Astrocyte of the hippocampus (primary cell): ENCODE measurements around the gene ZNF689.
"Not testable (repeated sequence)": the region's sequence is repeated elsewhere in the genome, so short reads cannot be mapped to it uniquely, and the experiment has no call there.

Experiments
- DNase-seq: peaks from one replicate; pipeline ENCODE4 v3.0.0; 2011; ENCODE audit warnings: low read depth, low spot score

The ZNF689 gene

DNA sequence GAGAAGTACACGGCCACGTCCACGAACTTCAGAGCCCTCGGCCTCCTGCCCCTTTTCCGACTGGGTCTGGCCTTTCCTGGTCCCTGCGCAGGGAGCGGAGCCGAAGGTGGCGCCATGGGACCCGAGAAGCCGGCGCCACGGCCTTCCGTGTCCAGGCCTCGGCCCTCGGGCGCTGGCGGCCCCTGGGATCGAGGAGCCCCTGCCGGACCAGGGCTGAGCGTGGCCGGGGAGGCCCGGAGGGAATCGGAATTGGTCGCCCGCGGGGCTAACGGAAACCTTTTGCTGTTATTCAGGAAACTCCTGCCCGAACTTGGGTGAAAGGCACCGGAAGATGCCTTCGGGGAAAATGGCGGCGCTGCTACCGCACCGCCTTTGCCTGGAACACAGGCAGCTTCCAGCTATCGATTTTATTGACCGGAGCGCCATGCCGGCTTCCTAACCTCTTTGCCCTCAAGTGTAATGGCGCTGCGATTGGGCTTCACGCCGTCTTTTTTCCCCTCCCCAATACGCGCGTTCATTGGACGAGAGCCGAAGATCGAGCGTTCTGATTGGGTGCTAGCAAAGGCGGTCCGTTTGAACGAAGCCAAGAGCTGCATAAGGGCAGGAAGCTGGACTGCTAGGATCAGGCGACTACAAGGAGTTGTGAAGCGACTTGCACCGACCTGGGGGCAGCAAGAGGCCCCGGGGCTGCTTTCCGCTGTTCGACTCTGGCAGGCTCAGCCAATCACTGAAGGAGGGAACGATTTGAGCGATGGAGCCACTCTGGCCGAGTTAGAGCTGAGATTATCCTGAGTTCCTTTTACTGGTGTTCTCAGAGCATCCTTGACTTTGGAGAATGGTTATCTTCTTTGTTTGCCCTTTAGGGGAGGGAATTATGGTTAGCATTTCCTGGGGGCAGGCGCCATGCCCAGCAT is at the start of gene ZNF689:
Gene ZNF689, minus strand, starts transcription at position 464 of the 914 bp plus-strand sequence. Its CDS starts 348 bp downstream, at position 116.
- DNase-seq = peak; percentile 98

DNA sequence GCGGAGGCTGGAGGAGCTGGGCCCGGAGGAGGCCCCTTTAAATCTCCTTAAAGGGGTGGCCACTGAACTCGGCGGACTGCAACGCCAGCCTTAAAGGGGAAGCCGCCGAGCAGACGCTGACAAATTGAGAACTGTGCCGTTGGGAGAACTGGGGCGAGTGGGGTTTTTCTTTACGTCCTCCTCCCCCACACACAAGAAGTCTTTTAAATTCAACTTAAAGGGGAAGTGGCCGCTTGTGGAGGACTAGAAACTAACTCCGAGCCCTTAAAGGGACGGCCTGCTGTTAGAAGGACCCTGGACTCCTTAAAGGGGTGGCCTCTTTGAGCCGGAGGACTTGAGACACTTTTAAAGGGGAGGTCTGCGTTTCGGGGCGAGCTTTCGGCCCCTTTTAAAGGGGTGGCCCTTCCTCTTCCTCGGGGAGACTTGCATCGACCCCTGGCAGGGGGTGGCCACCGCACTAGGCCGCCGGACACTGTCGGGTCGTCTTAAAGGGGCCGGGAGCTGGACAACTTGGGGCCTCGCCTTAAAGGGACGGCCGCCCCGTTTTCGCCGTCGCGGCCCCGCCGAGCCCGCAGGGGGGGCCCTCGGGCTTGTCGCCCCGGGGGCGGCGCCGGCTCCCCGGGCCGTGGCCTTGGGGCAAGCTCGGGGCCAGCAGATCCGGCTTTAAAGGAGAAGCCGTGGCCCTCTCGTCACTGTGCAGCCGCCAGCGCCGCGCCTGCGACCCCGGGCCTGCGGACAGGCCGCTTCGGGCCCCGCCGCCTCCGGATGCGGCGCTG is 48.7 kb upstream of the ZNF689 start:
- DNase-seq = peak; percentile 99

DNA sequence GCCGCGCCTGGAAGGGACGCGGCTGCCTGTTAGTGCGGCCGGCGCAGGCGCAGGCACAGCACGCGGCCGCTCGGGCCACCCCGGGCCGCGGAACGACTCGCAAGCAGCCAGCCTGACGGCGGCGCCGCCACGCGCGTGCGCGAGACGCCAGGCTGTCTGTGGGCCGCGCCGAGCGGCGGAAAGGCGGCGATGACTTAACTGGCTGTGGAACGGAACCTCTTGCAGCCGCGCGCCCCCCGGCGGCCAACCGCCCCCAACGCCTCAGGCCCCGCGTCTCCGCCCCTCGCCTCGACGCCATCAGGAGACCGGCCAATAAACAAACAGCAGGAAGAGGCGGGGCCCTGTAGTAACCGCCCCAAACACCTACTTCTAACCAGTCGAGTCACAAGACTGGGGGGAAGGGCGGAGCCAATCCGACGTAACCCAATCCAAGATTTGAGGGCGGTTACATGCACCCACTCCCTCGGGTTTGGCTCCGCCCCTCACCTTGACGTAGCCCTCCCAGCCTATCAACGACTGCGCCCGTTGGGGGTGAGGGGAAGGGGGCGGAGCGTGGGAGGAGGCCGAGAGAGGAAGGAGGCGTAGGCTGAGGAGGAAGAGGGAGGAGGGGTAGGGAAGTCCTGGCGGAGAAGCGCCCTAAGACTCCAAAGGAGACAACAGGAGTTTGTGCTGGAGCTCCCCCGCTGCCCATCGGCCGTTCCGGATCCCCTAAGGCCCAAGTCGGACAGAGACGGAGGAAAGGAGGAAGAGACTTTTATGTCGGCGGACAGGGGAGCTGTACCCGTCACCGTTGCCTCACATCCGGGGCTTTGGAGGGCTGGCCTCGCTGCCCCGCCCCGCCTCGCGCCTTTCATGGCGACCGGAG is 47.9 kb upstream of the ZNF689 start, which contains the start of gene FBRS:
Gene FBRS, plus strand, starts transcription at position 566 of the 865 bp plus-strand sequence. CDS start 1,088 bp downstream, outside the sequence.
- DNase-seq = peak; percentile 100

DNA sequence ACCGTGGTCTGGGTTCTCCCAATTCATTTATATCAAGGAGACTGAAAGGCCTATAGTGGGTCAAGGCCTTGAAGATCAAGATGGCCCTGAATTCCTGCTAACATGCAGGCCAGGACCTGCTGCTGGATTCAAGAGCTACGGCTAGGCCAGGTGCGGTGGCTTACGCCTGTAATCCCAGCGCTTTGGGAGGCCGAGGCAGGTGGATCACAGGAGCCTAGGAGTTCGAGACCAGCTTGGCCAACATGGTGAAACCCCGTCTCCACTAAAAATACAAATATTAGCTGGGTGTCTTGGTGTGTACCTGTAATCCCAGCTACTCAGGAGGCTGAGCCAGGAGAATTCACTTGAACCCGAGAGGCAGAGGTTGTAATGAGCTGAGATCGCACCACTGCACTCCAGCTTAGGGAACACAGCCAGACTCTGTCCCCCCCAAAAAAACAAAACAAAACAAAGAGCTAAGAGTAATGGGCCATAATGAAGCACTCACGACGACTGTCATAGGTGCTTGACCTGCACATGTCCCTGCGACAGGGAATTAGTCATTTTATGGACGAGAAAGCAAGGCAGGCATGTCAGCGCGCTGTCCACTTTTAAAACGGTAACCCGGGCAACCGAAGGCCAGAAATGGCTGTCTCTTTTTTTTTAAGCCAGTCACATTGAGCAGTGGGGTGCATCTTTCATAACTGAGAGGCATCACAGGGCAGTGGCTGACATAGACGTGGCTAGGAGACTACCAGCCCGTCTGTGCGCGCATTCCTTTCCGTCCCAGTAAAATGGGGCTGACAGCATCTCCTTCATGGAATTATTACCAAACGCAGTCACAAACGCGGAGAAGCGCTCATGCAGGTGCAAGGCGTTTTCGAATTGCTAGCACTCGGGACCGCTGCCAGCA is 47.0 kb upstream of the ZNF689 start:
- no peak for DNase-seq

DNA sequence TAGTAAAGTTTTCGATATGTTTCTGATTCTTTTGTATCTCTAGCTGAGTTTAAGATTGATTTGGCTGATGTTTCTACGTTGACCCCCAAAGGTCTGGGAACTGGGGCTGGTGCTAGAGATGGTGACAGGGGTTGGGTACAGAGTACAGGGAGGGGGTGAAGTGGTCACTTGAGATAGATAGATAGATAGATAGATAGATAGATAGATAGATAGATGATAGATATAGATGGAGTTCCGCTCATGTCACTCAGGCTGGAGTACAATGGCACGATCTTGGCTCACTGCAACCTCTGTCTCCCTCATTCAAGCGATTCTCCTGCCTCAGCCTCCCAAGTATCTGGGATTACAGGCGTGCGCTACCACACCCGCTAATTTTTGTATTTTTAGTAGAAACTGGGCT is 46.2 kb upstream of the ZNF689 start:
- no peak for DNase-seq

DNA sequence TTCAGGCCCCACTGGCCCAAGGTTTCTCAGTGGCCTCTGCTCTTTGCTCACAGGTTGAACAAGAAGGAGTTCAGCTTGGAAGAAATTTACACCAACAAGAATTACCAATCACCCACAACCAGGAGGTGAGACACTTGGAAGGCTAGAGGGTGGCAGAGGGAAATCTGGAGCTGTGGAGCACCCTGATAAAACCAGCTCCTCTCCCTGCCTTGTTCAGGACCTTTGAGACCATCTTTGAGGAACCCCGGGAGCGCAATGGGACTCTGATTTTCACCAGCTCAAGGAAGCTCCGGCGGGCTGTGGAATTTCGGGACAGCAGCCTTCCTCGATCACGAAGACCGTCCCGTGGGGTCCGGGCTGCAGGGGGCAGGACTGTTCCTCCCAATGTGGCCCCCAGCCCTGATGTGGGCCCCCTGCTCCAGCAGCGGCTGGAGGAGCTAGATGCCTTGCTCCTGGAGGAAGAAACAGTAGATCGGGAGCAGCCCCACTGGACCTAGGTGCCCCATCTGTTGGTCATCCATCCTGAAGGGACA is 45.7 kb upstream of the ZNF689 start:
- no peak for DNase-seq

DNA sequence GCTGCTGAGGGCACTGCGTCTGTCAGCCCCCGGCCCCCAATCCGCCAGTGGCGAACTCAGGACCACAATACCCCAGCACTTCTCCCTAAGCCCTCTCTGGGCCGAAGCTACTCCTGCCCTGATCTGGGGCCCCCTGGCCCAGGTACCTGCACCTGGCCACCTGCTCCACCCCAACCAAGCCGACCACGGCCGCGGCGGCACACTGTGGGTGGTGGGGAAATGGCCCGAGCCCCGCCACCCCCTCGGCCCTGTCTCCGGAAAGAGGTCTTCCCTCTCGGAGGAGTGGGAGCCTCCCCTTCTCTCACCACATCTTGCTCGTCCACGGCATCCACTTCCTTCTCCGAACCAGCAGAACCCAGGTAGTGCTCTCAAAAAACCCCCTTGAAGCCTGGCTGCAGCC is 44.7 kb upstream of the ZNF689 start:
- no peak for DNase-seq

DNA sequence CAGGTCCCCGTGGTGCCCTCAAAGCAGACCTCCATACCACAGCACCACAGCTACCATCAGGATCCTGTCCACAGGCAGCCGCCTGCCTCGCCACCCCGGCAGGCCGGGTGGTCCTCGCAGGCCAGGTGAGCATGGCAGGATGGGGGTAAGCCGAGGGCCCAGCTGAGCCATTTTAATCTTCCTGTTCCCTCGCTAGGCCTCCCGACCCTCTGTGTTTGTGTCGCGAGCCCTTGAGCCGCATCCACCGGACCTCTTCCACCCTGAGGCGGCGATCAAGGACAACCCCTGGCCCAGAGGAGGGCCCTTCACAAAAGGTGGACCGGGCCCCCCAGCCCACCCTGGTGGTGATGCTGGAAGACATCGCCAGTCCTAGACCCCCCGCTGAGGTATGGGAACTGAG is 42.5 kb upstream of the ZNF689 start:
- DNase-seq = no peak

DNA sequence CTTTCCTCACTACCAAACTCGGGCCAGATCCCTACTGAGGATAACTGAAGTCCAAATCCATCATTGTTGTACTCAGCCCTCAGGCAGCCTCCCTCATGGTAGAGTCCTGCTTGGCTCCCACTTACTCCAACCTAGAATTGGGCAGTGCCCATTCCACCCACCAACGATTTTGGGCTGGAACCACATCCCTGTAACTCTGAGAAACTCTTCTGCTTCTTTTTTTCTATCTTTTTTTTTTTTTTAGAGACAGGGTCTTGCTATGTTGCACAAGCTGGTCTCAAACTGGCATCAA is 41.8 kb upstream of the ZNF689 start:
- no peak for DNase-seq

DNA sequence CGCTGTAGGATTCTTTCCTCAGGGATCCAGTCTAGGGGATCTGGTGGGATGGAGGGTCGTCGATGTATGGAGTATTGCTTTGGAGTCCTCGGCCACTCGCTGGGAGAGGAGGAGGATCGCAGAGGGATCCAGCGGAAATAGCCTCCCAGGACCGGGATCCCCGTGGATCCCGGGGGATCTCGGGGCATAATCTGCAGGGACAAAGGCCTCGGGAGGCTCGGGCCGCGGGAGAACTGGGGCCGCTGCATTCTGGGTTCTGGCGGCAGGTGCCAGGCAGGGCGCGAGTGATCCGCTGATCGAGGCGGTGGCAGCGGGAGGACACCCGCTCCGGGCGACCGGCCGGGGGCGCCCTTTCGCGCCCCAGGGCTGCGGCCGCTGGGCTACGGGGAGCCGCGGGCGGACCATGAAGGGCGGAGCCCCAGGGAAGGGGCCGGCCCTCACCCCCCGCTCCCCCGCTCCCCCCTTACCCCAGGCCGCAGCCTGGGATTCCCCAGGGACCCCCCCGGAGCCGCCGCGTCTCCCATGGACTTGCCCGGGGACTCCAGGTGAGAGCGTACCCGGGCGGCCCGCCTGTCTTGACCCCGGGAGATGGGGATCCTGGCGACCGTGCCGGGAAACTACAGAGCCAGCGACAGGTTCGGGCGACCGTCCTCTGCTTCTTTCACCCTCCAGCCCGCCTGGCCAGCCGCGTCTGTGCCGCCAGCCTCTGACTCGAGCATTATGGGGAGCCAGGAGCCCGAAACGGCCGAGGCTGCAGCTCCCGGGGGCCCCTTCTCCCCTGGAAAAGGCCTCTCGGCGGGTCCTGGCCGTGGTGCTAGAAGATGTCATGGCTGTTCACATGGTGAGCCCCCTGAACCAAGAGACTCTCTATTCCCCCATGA is 41.2 kb upstream of the ZNF689 start:
- DNase-seq = peak; percentile 89

DNA sequence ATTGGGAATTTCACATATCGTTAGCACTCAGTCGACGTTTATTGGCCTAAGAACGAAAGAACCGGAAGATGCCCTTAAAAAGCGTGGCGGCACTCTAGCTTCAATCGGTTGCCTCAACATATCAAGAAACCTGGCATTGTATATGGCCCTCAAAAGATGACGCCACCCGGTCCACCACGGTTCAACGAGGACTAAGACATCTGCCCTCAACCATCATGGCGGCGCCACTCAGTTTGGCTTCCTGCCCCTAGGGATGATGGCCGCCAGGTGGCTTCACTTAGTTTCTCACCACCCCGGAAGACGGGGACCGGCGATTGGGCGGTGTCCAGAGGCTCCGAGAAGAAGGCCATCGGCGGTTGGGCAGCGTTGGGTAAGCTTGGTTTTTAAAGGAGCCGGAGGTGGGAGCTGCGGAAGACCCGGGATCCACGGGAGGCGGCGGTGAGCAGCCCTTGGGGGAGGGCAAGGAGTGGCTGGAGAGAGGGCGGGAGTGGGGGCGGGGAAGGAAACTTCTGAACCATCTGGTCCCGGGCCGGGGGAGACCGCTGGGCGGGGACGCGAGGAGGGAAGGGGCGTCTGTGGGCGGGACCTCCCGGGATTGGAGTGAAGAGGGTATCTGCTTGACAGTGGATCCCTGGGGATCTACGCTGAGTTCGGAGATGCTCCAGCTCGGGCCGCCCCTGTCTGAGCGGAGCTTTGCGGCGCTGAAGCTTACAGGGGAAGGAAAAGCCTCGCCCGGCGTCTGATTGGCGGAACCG is 40.4 kb upstream of the ZNF689 start, which contains the start of gene PRR14:
Gene PRR14, plus strand, starts transcription at position 592 of the 755 bp plus-strand sequence. CDS start 686 bp downstream, outside the sequence.
- peak; percentile 100 for DNase-seq

DNA sequence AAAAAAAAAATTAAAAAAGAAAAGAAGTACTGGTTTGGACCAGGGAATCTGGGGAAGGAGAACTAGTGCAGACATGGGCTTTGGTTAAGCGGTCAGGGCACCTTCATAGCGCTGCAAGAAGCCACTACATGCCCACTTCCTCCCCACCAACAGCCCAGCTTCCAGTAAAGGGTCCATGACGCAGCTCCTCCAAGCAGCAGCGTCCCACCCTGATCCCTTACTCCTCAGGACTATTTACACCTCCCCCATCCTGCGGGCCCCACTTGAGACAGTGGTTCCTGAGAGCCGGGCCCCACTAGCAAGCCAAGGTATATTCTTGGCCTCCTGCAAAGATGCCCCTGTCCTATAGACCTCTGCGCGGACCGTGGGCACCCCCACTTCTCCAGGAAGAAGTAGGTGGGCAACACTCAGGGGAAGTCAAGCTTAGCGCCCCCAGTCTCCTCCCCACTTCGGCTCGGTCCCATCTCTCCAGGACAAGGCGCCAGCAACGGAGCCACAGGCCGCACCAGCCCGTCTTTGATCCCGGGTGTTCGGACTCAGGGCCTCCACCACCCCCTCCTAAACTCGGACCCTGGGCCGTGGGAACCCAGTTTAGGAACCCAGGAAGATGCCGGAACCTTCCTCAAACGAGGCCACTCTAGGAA is 39.7 kb upstream of the ZNF689 start:
- no peak for DNase-seq

DNA sequence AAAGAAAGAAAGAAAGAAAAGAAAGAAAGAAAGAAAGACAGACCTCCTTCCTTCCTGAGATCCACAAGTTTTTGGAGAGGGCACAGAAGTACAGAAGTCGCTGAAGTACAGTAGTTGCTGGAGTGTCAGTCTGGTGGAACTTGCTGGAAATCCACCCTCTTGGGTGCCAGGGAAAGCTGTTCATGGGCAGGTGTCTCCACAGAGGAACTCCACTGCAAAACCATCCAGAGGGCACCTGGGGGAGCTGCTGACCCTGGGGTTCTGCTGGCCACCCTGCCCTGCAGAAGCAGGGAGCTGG is 37.0 kb upstream of the ZNF689 start:
- no peak for DNase-seq

DNA sequence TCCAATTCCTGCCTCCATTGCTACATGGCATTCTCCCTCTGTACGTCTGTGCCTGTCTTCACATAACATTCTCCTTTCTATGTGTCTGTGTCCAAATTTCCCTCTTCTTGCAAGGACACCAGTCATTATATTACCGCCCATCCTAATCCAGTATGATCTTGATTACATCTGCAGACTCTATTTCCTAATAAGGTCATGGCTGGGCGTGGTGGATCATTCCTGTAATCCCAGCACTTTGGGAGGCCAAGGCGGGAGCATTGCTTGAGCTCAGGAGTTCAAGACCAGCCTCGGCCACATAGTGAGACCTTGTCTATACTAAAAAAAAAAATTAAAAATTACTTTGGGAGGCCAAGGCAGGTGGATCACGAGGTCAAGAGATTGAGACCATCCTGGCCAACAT is 35.5 kb upstream of the ZNF689 start:
- no peak for DNase-seq

DNA sequence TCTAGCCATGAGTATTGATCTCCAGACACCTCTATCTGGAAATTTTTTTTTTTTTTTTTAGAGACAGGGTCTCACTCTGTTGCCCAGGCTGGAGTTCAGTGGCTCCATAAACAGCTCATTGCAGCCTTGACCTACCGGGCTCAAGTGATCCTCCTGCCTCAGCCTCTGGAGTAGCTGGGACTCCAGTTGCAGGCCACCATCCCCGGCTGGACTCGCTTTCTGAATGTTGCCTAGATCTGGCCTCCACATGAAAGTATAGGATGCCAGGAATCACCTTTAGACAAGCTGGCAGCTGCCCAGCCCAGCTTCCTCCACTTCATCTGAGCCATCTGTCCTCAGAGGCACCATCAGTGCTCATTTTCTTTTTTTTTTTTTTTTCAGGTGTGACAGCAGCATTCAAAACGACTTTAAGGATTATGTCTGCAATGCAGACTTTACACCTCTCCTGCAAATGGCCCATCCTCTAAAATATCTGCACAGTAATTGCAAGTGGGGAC is 34.2 kb upstream of the ZNF689 start:
- DNase-seq = no peak

DNA sequence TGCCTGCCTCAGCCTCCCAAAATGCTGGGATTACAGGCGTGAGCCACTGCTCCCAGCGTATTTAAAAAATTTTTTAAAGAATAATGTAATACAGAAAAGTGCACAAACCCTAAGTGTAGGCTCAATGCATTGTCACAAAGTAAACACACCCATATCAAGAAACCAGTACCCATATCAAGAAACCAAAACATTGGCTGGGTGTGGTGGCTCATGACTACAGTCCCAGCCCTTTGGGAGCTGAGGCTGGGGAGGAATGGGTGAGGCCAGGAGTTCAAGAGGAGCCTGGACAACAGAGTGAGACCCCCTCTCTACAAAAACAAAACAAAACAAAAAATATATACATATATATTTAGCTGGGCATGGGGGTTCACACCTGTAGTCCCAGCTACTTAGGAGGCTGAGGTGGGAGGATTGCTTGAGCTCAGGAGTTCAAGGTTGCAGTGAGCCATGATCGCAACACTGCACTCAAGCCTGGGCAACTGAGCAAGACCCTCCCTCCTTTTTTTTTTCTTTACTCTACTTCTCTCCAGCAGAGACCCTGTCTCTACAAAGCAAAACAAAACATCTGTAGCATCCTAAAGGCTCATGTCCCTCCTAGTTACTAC is 31.3 kb upstream of the ZNF689 start:
- DNase-seq = no peak

DNA sequence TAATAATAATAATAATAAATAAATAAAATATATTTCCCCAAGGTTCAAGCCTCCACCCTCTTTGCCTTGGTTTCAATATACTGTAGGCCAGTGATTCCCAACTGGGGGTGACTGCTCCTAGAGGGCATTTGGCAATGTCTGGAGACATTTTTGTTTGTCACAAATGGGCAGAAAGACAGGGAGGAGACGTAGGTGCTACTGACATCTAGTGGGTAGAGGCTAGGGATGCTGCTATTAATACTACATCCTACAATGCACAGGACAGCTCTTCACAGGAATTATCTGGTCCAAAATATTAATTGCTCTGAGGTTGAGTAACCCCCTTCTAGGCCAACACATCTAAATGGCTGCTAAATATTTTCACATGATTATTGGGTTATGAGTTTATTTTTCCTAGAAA is 27.8 kb upstream of the ZNF689 start:
- DNase-seq = peak; percentile 52

DNA sequence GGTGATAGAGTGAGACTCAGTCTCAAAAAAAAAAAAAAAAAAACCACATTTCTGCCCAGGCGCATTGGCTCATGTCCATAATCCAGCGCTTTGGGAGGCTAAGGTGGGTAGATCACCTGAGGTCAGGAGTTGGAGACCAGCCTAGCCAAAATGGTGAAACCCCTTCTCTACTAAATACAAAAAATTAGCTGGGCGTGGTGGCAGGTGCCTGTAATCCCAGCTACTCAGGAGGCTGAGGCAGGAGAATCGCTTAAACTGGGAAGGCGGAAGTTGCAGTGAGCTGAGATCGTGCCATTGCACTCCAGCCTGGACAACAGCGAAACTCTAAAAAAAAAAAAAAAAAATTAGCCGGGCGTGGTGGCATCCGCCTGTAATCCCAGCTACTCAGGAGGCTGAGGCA is 26.9 kb upstream of the ZNF689 start:
- not testable (repeated sequence) for DNase-seq
